Peyer's patch (tissue), 4 donors: ENCODE measurements around the gene LARP4B.

Experiments used
- POLR2A ChIP-seq, 2 donors: fragments of 450-650 bp; IDR thresholded peaks; one replicate each; pipeline ENCODE4 v1.5.1; 2017; ENCODE audit warnings: antibody characterized with exemption in 2 of 2, mild to moderate bottlenecking in 2 of 2, moderate library complexity in 2 of 2
- TF ChIP-seq, protein P1 (sequence below), 6 experiments: fragments of 450-650 bp in 4 of 6; fragments of 200-600 bp in 2 of 6; sonication (generic) in 1 of 6; IDR thresholded peaks; one replicate each; pipeline ENCODE4 v1.5.1; 2017 to 2019; ENCODE audit warnings: antibody characterized with exemption in 6 of 6, mild to moderate bottlenecking in 3 of 6, moderate library complexity in 1 of 6

DNA sequence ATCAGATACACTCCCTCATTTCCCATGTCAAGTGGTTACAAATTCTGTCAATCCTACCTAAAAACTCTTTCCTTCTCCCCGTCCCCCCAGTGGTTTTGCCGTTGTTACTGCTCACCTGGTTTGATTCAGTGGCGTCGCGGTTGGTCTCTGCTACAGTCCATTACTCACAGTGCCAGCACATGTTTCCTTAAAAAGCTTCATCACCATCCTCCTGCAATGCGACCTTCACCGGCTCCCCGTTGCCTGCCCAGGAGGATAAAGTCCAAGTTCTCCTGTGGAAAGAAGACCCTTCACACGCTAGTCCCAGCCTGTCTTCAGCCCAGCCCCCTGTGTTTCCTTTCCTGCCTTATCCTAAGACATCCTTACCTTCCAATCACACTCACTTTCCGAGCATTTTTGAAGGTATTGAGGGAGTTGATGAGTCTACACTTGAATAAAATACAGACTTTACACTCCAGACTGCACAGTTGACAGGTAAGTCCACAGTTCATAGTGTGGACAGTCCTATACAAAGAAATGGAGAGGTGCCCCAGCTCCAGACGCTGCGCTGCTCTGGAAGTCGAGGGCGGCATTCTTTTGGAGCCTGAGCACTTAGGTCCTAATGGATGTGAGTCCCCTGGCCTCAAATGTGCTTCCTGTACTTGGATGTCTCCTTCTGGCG, 3.4 kb upstream of the LARP4B start:
- TF ChIP-seq, protein P1, sequence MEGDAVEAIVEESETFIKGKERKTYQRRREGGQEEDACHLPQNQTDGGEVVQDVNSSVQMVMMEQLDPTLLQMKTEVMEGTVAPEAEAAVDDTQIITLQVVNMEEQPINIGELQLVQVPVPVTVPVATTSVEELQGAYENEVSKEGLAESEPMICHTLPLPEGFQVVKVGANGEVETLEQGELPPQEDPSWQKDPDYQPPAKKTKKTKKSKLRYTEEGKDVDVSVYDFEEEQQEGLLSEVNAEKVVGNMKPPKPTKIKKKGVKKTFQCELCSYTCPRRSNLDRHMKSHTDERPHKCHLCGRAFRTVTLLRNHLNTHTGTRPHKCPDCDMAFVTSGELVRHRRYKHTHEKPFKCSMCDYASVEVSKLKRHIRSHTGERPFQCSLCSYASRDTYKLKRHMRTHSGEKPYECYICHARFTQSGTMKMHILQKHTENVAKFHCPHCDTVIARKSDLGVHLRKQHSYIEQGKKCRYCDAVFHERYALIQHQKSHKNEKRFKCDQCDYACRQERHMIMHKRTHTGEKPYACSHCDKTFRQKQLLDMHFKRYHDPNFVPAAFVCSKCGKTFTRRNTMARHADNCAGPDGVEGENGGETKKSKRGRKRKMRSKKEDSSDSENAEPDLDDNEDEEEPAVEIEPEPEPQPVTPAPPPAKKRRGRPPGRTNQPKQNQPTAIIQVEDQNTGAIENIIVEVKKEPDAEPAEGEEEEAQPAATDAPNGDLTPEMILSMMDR (IDR thresholded peaks at IDR 0.05): no peak
- TF ChIP-seq POLR2A (IDR thresholded peaks at IDR 0.05): no peak
